ENCODE results near the gene PIP5K1C.

- TF ChIP-seq CTCF (IDR thresholded peaks at IDR 0.05) = no peak
- no peak for TF ChIP-seq POLR2A (IDR thresholded peaks at IDR 0.05)
Observed at GRCh38 chr19:3599776-3600187, 100.5 kb downstream of the PIP5K1C start.
